Activated CD8-positive, alpha-beta memory T cell treated with anti-CD3 and anti-CD28 coated beads for 48 hours (primary cell): ENCODE results near the gene C15orf40.
A peak's percentile ranks its signal among the peaks of the same experiment; 100 is the strongest.

Experiments used
- DNase-seq, 3 experiments: peaks; one replicate each; pipeline ENCODE4 v3.0.0-alpha.2; 2020; ENCODE audit warnings: low read depth in 2 of 3, low spot score in 2 of 3

Gene C15orf40

DNA sequence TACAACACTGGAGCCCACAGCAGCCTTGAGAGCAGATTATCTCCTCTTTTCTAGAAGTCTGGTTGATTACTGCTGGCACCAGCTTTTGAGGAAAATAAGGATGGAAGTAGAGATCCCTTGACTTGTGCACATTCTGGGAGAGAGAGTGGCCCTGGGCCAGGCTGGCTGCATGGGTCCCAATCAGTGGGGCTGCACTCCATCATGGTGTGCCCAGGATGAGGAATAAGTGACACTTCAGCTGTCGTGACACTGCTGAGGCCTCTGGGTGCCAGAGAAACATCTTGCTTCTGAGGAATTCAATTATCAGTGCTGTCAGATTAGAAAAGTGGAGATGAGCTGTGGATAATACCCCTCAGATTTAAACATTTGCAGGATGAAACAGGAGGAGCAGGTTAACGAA, 16.4 kb downstream of the C15orf40 start:
- no peak for DNase-seq

DNA sequence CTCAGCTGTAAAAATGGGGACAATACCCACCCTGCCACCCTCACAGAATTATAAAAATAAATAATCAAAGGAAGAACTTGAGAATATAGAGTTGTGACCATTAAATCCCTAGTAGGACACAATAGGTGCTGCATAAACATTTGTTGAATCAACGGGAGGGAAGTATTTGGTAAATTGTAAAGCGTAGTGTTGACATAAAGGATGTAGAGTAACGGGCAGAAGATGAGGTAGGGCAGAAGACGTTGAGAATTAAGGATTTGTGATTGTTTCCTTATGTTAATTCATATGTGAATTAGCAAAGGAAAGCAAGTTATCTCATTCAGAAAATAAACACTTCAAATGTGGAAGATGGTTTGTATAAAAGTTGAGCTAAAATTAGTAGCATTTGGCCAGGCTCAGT, 18.3 kb downstream of the C15orf40 start:
- no peak for DNase-seq

DNA sequence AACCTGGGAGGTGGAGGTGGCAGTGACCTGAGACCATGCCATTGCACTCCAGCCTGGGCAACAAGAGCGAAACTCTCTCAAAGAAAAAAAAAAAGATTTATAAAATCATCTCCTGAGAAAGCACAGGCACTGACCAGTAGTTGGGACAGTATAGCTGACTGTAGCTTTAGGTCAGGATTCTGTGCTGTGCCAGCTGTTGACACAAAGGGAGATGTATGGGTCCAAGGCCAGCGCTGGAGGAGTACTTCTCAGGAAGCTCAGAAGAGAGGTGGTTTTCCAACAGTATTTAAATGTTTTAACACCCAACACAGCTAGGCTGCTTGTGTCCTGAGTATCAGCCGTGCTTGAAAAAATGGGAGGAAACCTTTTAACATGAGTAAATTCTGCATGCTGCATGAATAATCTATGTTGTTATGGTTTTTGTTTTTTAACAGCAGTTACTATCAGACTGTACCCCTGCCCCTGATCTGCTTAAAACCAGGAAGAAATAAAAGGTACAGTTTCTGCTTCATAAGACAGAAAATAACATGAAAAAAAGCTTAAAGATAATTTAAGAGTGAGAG, 18.9 kb downstream of the C15orf40 start:
- no peak for DNase-seq

DNA sequence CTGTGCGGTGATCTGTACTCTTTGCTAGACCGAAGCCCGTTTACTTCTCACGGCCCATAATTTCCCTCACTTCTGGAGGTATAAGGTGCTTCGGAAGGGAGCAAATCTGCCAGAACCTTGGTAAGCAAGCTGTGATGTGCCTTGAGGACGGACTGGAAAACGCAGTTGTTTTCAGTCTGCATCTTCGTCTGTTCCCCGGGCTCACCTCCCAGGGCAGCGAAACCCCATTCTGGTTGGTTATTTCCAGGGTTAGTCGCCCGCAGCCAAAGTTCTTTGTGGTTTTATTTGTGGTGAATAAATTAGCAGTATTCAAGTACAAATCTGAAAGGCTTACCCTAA, 25.0 kb downstream of the C15orf40 start:
- peak in 1 of 3 experiments; percentile 4 for DNase-seq

DNA sequence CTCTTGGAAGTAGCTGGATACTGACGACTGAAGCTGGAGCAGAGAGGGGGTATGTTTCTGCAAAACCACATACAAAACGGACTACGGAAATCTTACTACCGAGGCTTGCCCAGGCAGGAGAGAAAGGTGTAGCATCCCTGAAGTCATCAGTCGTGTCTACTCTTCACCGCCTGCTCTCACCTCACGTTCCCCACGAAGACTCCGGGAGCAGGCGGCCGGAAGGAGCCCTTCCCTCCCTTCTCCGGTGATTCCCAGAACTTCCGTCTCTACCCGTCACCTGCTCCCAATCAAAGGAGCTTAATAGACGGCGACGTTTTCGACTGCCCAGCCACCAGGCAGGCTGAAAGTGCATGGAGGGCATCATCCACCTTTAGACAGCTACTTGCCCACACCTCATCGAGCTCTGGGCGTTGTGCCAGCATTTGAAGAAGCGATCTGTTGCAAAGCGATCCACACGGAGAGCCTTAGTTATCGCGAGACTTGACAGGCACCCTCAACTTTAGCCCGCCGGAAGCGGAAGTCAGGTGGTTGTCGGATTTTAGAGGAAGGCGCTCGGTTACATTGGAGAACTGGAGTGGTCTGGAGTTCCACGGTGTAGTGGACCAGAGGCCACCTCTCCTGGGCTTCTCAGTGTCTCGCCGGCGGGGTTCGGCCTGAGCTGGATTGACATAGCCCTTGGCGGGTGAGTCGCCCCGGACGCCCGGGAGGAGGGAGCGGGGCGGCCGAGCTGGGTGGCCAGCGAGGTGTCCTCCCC, 25.6 kb downstream of the C15orf40 start, which contains the start of gene RAMAC:
Gene RAMAC, plus strand, starts transcription at position 523 of the 754 bp plus-strand sequence. CDS start 2,809 bp downstream, outside the sequence.
- peak; percentile 65 to 75 (median 66) for DNase-seq

DNA sequence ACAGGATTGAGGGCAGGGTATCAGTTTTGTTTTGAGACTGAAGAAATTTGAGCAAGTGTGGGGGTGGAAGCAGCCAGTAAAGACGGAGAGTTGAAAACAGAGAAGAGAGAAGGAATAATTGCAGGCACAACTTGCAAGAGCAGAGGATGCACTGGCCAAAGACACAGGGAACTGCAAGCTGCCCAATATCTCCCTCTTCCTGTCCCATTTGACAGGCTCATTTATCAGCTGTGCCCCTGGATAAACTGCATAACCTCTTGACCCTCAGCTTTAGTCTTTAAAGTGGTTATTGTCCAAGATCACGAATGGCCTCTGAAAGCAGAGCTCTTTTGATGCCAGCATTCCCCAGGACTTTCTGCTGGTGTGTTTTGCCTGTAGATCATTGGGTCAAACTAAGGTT, 30.5 kb downstream of the C15orf40 start:
- DNase-seq, result no peak

DNA sequence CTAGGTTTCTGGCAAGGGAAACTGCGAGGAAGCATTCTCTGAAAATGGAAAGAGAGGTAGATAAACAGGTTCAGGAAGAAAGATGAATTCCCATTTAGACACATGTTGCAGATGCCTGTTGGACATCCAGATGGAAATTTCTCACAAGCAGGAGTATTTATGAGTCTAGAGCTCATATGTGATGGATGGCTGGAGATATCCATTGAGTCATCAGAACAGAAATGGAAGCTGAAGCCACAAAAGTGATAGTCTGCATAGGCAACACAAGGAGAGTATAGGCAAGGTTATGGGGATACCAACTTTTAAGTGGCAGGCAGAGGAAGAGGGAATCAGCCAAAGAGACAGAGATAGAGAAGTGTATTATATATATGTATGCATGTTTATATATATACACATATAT, 31.7 kb downstream of the C15orf40 start:
- no peak for DNase-seq

DNA sequence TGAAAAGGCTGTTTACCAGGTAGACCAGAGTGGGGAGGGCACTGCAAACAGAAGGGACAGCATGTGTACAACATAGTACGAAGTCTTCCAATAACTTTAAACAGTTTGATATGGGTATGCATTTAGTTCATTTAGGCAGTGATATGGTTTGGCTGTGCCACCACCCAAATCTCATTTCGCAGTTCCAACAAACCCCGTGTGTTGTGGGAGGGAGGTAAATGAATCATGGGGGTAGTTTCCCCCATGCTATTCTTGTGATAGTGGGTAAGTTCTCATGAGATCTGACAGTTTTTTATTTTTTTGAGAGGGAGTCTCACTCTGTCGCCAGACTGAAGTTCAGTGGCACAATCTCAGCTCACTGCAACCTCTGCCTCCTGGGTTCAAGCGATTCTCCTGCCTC, 33.0 kb downstream of the C15orf40 start:
- DNase-seq, result no peak

DNA sequence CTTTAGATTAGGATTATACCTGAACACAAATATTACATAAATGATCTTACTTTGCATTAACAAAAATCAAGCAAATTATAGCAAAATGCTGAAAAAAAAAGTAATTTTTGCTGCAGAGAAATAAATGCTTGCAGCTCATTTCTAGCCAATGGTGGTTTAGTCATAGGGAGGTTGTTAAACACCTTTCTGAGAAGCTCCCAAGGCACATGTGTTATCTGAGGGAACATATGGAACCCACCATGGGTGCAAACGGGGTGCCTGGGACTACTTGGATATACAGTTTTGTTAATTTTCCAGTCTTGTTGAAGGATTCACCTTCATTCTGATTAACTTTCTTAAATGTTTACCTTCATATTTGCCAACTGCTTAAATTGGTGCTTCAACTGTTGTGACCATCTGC, 34.4 kb downstream of the C15orf40 start:
- DNase-seq, result no peak

DNA sequence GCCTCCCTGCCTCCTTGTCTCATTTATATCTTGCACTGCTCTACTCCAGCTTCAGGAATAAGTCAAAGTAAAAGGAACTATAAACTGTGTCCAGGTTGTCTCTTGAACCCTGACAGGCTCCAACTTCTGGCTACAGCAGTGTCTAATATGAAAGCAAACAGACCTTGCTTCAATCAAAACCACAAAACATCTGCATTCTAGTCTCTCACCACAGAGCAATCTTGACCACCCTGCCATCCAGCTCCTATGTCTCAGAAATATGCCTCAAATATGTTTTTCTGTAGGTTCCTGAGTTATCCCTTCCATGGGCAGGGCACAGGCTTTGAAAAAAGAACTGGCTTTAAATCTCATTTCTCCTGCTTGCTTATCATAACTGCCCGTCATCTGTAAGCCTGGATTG, 38.4 kb downstream of the C15orf40 start:
- no peak for DNase-seq

DNA sequence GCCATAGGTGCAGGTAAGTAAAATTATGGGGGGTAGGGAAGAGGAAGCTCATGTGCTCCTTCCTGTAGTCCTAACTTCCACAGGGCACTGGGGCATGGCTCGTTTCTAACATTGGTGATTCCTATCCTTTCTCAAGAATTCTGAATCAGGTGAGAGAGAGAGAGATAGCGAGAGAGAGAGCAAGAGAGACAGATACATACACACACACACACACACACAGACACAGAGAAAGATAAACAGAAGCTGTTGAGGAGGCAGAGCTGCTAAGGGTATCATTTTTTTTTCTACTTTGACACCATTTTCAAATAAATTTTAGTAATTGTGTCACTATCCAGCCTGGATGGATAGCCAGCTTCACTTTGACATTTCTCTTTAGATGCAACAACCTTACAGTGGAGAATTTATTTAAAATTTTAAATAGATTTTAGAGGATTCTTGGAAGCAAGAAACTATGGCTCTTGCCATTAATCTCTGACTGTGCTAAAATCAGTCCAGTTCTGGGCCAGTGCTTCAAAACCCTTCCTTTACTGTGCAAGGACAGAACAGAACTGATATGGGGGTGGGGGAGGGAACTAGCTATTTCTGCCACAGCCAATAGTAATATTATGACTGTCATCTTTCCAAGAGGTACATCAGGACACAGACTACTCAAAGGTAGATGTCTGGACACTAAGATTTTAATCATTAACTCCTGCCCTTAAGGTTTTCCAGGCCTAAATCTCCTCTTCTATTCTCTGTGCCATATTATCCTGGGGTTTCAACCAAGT, 40.0 kb downstream of the C15orf40 start:
- no peak for DNase-seq

DNA sequence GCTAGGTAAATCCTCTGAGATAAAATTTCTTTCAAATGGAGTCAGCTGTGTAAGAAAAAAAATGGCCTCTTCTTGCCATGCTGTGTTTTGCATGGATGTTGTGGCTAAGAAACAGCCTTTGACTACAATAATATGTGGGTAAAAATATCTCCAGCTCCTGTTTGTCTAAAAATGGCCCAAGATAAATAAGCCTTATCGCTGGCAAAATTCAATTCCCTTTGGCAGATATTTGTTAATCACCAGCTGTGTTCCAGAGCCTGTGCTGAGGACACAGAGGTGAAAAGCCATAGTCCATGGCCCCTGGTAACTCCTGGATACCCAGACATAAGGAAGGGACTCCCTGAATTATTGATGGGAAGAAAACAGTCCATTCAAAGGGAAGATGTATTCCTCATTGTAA, 40.7 kb downstream of the C15orf40 start:
- no peak for DNase-seq

DNA sequence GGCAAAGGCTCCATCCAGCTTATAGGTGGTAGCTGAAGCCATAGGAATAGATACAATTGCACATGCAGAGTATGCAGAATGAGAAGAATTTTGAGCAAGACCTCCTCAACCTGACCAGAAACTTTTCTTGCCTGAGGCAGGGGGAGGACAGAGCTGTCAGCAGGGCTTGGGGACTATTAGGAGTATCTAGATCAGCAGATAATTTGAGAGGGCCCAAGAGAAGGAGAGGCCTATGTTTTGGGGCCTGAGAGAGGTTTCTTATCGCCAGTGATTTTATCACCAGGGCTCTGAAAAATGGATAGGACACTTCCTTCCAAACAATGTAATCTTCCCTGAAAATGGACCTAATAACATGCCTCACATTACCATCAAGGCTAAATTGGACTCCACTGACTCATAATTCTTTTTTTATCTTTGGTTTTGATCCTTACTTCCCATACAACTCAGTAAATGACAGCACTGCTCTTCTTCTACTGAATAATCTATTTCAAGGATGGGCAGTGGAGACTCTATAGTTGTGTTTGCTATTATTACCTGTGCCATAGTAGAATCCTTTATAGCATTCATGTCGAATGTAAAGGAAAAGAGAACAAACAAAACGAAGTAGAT, 41.3 kb downstream of the C15orf40 start:
- DNase-seq, result no peak

DNA sequence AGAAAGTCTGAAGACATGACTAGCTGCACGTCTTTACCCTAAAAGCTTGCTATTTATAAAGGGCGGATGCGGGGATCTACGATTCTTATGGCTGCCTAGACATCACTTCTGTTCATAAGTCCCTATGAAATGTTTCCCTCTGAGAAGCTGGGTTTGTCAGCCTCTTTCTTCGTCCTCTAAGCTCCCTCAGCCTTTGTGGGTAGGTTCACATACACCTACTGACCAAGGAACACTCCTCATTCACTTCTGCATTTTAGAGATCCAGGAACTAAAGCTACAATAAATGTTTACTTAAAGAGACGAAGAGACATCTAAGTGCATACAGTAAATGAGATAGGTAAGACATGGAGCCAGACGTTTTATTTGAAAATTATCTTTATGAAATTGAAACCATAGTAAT, 42.1 kb downstream of the C15orf40 start:
- no peak for DNase-seq

DNA sequence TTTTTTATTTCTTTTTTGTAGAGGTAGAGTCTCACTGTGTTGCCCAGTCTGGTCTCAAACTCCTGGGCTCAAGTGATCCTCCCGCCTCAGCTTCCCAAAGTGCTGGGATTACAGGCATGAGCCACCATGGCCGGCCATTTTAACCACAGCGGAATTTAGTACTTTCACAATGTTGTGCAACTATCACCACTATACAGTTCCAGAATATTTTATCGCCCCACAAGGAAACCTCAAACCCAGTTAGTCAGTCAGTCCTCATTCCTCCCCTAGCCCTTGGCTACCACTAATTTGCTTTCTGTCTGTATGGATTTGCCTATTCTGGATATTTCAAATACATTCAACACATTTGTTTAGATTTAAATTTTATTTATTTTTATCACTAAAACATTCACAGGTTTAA, 43.4 kb downstream of the C15orf40 start:
- no peak for DNase-seq

DNA sequence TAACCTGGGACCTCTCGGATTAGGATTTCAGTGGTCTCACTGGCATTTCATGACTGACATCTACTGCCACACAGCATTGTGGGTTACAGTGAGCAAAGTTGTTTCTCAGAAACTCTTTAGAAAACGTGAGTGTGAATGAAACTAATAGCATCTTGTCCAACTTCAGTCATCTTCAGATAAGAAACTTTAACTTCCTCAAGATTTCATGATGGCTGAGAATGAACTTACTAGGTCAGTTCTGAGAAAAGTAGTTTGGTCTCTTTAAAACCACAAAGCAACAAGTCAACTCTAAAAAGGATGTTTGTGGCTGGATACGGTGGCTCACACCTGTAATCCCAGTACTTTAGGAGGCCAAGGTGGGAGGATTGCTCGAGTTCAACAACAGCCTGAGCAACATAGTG, 44.8 kb downstream of the C15orf40 start:
- DNase-seq, result no peak

DNA sequence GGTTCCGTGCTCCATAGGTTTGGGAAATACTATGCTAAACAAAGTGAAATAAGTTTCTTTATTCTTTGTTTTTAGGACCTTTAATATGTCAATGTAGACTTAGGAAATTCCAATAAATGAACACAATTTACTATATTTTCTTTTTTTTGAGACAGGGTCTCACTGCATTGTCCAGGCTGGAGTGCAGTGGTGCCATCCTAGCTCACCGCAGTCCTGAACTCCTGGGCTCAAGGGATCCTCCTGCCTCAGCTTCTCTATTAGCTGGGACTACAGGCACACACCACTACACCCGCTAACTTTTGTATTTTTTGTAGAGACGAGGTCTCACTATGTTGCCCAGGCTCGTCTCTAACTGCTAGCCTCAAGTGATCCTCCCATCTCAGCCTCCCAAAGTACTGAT, 46.5 kb downstream of the C15orf40 start:
- DNase-seq, result no peak

DNA sequence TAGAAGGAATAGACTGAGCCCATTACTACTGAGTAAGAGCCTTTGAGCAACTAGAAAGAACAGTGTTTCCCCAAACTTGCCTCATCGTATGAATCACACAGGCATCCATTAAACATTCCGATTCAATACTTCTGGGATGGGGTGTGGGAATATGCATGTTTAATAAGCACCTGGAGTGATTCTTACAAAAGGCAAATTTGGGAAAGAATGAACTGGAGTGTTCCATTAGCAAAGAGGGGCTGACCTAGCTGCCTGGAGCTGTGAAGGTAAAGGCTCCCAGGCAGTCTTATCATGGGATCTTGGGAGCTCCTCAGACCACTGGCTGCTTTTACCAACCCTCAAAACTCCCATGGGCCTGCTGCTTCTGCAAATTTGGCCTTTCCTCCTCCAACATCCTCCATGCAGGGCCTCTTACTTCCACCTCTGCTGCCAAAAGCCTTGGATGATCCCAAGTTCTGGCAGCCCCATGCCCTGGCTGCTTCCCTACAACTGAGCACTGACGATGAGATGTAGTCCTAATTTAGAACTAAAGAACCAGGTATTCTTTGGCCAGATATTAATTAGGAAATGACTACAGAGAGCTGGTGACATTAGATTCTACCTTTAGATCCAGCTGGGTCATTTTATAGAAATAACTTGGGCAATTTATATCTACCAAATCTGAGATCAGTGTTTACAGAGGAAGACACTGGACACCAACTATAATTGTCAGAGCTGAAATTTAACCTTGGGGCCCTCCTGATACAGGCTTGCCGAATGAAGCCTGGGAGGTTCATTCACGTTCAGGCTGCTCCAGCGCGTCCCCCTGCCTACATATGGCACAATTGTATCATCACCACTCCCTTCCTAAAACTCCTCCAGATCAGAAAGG, 47.7 kb downstream of the C15orf40 start:
- DNase-seq, result no peak

DNA sequence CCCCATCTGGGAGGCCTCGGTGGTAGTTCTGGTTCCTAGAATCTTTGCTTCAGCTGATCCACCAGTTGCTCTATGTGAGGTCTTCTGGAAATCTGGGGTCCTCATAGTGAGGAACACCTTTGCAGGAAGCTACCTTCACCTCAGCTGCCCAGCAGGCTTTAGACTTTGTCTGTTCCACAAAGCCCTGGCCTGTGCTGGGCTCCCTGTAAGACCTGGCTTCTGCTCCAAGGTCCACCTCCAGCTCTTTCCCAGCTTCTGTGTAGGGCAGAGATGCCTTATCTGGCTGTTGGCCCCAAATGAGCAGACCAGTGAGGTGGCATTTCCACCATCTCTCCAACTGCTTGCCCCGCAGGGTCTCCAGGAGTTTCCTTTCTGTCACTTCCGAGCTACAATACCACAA, 50.7 kb downstream of the C15orf40 start:
- no peak for DNase-seq

DNA sequence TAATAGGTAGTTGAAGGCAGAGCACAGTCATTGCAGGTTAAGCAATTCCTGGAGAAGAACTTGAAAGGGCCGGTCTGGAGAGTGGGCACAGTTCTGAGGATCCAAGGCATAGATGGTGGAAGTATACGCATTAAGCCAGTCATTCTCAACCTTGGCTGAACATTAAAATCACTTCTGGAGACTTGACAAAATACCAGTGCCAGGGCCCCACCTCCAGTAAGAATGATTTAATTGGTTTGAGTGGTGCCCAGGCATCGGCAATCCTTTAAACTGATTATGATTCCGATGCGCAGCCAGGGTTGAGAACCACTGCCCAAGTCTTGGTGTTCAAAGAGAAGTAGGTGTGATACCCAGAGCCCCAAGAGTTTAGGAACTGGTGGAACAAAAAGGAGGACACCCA, 52.0 kb downstream of the C15orf40 start:
- no peak for DNase-seq

DNA sequence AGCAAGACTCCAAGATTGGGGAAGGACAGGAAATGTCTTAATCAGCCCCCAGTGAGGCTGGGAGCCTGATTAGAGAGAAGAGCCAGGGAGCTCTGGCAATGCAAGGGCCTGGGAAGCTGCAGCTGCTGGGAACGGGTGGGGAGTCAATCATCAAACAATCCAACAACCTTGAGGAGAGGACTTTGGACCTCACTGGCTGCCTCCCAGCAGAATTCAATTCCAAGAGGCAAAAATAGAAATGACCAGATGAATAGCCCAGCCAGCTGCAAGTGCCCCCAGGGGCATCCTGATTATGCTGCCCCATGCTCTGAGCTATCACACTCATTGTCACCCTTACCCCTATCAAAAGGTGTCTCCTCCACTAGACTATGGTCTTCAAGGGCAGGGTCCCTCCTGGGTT, 52.8 kb downstream of the C15orf40 start:
- DNase-seq, result no peak
